GM12891 (cell line): ENCODE data around the gene RRM2.
"Not testable (repeated sequence)": the region's sequence is repeated elsewhere in the genome, so short reads cannot be mapped to it uniquely, and the experiment has no call there.

Source experiments
- DNase-seq: peaks from one replicate; pipeline ENCODE4 v3.0.0; 2011; ENCODE audit warnings: low spot score; ENCODE audit not compliant: insufficient read length
- FAIRE-seq: peaks from 2 replicates; lab custom pipeline; 2011; peaks lifted over from hg19 to GRCh38; lab: Jason Lieb, UNC
- PAX5 ChIP-seq: IDR thresholded peaks from 2 replicates; pipeline ENCODE4 v1.6.1; 2011; ENCODE audit warnings: low read length, moderate library complexity, mild to moderate bottlenecking; ENCODE audit not compliant: insufficient read depth, severe bottlenecking
- POLR2A ChIP-seq: IDR thresholded peaks from 2 replicates; pipeline ENCODE4 v1.6.1; 2011; ENCODE audit warnings: low read depth, low read length, control low read depth
- POLR2AphosphoS5 ChIP-seq: IDR thresholded peaks from 2 replicates; pipeline ENCODE4 v1.6.1; 2011; ENCODE audit warnings: low read depth, low read length, control low read depth
- POU2F2 ChIP-seq: IDR thresholded peaks from 2 replicates; pipeline ENCODE4 v1.6.1; 2011; ENCODE audit warnings: low read depth, mild to moderate bottlenecking, control low read depth, low read length, moderate library complexity
- SPI1 ChIP-seq: IDR thresholded peaks from 2 replicates; pipeline ENCODE4 v1.6.1; 2011; ENCODE audit warnings: low read depth, low read length, control low read depth
- TAF1 ChIP-seq: IDR thresholded peaks from 2 replicates; pipeline ENCODE4 v1.6.1; 2011; ENCODE audit warnings: low read depth, low read length, control low read depth

RRM2 gene

DNA sequence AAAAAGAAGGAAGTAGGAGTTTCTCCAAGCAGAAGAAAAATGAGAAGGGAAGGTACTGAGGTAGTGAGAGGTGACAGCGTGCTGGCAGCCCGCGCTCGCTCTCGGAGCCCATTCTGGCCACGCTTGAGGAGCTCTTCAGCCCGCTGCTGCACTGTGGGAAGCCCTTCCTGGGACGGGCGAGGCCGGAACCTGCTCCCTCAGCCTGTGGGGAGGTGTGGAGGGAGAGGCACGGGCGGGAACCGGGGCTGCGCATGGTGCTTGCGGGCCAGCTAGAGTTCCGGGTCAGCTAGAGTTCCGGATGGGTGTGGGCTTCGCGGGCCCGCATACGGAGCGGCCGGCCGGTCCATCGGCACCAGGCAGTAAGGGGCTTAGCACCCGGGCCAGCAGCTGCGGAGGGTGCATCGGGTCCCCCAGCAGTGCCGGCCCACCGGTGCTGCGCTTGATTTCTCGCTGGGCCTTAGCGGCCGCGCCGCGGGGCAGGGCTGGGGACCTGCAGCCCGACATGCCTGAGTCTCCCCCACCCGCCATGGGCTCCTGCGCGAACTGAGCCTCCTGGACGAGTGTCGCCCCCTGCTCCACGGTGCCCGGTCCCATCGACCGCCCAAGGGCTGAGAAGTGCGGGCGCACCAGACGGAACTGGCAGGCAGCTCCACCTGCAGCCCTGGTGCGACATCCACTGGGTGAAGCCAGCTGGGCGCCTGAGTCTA is 31.2 kb upstream of the RRM2 start:
- FAIRE-seq (no peak), DNase-seq (no peak)
- TF ChIP-seq SPI1 (no peak), POLR2AphosphoS5 (no peak), POLR2A (no peak), PAX5 (no peak), TAF1 (no peak)

DNA sequence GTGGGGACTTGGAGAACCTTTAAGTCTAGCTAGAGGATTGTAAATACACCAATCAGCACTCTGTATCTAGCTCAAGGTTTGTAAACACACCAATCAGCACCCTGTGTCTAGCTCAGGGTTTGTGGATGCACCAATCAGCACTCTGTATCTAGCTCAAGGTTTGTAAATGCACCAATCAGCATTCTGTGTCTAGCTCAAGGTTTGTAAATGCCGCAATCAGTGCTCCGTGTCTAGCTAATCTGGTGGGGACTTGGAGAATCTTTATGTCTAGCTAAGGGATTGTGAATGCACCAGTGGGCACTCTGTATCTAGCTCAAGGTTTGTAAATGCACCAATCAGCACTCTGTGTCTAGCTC is 30.7 kb upstream of the RRM2 start:
- DNase-seq, FAIRE-seq: not testable (repeated sequence)

DNA sequence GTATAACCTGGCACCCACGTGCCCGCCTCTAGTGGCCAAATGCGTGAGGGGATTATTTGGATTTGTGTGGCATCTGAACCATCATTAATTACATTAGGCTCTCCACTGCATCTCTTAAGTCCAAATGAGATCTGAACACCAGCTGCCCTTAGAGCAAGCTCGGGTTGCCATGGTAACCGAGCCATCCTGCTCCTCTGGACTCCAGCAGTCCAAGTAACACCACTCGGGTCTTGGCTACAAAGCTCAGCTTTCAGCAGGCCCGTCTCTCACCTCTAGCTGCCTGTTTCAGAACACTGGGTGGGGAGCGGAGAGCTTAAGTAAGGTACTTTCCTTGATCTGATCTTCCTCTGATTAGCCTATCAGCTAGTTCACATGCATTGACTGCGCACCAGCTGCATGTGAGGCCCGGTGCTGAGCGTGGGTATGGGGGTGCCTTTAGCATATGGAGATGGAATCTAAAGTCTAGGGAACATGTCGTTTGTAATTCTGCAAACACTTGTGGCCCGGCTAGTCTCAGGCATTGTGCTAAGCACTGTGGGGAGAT is 28.2 kb upstream of the RRM2 start:
- DNase-seq: no peak

DNA sequence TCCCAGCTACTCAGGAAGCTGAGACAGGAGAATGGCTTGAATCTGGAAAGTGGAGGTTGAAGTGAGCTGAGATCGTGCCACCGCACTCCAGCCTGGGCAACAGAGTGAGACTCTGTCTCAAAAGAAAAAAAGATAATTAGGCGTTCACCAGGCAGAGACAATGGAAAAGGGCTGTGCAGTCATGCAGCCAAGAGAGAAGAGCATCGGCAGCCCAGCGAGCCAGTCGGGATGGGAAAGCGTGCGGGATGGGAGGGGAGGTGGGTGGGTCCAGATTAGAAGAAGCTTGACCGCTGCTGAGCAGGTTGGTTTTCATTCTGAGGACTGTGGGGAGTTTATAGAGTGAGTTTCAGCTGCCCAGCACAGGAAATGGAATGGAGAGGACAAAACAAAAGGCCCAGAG is 27.4 kb upstream of the RRM2 start:
- FAIRE-seq (no peak), DNase-seq (no peak)
- TF ChIP-seq PAX5 (no peak), SPI1 (no peak), TAF1 (no peak), POLR2A (no peak), POLR2AphosphoS5 (no peak), POU2F2 (no peak)

More for the DNA sequence above, 28.2 kb upstream of the RRM2 start:
- TF ChIP-seq PAX5 (no peak), POLR2A (no peak), POU2F2 (no peak), SPI1 (no peak), POLR2AphosphoS5 (no peak), TAF1 (no peak)
- no peak for FAIRE-seq

DNA sequence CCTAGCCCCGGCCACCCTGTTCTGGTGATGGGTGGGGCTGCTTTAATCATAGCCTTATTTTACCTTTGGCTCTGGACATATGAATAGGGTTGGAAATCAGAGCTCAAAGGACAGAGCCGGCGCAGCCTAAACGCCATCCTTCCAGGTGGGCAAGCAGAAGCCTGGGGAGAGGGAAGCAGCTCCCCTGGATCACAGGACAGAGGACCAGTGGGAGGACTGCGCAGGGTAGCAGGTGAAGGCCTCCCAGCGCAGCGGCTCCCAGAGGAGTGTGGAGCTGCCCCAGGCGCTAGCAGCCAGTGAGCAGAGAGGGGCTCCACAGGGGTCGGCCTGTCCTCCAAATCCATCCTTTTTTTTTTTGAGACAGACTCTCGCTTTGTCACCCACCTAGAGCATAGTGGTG is 25.9 kb upstream of the RRM2 start:
- TF ChIP-seq POLR2A (no peak), TAF1 (no peak), PAX5 (no peak), POU2F2 (no peak)
- DNase-seq: no peak
- no peak for FAIRE-seq

DNA sequence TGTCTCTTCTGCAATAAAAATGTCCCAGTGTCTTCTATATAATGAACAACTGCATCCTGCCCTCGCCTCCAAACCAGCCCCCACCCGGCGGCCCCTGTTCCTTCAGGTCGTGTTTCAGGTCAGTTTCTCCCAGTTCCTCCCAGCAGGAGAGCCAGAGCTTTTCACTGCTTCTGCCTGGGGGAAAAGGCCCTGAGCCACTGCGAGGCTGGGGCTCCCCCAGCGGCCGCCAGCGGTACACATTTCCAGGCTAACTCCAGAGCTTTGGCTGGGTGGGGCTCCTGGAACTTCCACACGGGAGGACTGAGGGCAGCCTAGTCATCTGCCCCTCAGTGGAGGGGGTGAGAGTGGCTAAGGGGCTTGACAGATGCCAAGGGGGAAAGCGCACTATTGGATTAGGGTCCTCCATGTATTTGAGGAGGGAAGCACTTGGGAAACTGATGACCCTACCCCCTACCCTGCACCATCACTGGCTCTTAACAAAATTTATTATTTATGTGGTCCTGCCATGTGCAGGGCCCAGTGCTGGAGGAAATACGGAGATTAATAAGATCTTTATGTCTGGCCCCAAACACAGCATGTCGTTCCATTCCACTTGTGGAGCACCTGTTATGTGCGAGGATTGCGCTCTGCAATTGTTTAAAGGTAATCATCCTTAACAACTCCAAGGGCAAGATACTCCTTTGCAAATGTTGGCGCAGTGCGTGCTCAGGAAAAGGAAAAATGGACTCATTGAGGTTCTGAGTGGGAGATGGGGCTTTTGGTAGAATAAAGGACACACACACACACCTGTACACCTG is 25.0 kb upstream of the RRM2 start:
- DNase-seq: peak; percentile 58
- no peak for FAIRE-seq
- no peak for TF ChIP-seq PAX5
- TF ChIP-seq POU2F2: no peak
- no peak for TF ChIP-seq POLR2AphosphoS5
- no peak for TF ChIP-seq POLR2A
- no peak for TF ChIP-seq TAF1
- TF ChIP-seq SPI1: no peak

DNA sequence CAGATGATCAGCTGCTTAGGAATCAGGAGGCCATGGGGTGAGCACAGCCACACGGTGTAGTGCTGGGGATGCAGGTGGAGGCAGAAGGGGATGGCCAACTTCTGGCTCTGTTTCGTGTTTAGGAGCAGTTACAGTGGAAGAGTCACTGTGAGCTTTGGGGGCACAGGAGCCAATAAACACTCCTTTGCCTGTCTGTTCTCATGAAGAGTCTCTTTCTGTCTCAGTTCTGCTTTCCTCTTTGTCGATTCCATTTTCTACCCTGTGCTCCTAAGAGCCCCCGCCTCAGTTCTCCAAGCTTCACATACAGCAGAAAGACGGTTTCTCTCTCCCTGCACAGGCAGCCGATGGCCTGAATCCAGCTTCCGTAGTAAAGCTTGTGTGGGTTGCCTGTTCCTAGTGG is 21.0 kb upstream of the RRM2 start:
- TF ChIP-seq SPI1 (peak; percentile 87), PAX5 (no peak), POLR2A (no peak), TAF1 (no peak)
- FAIRE-seq (no peak), DNase-seq (no peak)

DNA sequence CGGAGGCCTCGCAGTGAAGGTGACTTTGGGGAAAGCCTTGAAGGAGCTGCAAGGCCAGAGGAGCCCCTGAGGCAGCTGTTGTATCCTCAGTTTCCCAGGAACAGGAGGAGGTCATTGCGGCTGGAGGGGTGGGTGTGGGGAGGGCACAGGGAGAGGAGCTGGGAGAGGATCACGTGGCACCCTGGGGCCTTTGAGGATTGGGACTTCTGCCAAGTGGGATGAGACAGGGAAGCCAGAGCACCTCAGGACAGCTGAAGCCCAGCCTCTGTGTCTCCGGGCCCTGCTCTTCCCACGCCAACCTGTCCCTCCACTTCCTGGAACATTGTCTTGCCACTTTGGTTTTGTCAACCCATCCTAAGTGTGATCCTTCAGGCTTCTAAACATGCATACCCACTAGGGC is 19.4 kb upstream of the RRM2 start:
- DNase-seq: no peak
- no peak for TF ChIP-seq PAX5
- TF ChIP-seq POU2F2: no peak
- no peak for TF ChIP-seq POLR2A
- no peak for TF ChIP-seq POLR2AphosphoS5
- TF ChIP-seq SPI1: no peak
- no peak for TF ChIP-seq TAF1
- no peak for FAIRE-seq

DNA sequence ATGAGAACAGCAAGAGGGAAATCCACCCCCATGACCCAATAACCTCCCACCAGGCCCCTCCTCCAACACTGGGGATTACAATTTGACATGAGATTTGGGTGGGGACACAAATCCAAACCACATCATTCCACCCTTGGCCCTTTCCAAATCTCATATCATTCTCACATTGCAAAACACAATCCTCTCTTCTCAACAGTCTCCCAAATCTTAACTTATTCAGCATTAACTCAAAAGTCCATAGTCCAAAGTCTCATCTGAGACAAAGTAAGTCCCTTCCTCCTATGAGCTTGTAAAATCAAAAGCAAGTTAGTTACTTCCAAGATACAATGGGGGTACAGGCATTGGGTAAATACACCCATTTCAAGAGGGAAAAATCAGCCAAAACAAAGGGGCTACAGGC is 17.6 kb upstream of the RRM2 start:
- not testable (repeated sequence) for DNase-seq, FAIRE-seq

DNA sequence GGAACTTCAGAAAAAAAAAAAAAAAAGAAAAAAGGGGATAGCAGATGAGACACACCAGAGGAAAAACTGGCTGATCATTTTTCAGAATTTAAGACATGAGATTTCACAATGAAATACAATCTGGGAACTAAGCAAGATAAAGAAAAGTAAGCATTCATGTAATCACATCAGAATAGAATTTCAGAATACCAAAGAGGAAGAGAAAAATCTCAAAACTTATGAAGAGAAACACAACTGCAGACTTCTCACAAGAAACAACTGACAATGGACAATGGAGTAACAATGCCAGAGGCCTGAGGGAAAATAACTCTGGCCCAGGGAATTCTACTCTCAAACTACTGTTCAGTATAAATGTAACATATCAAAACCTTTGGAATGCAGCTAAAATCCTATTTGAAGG is 13.2 kb upstream of the RRM2 start:
- FAIRE-seq (no peak), DNase-seq (no peak)
- TF ChIP-seq TAF1: no peak
- TF ChIP-seq POU2F2: no peak
- no peak for TF ChIP-seq PAX5
- no peak for TF ChIP-seq POLR2A
- no peak for TF ChIP-seq POLR2AphosphoS5
- no peak for TF ChIP-seq SPI1
